HG02642 (cell line): ENCODE measurements around the gene ADAM10.

Source experiments
- ATAC-seq: cut with Tn5 transposase; IDR thresholded peaks from one replicate; pipeline ENCODE4 v1.9.1; 2021; ENCODE audit warnings: mild to moderate bottlenecking; ENCODE audit not compliant: unreplicated experiment, poor library complexity

ADAM10 gene

DNA sequence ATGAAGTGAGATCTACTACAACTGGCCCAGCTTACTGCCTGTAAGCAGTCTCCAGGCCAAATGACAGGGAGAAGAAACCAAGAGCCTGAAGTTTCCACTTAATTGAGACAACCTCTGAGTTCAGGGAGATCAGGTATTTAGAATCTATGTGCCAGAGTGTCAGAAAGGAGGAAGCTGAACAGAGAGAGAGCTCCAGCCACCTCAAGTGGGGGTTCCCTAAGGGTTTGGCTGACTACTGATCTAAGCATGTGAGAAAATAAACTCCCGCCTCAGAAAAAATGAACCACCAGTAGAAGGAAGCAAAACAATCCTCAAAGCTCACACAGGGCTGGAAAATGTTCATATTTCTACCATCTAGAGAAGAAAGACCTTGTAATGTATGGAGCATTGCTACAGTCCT, 25.0 kb downstream of the ADAM10 start:
- ATAC-seq = peak; percentile 74

DNA sequence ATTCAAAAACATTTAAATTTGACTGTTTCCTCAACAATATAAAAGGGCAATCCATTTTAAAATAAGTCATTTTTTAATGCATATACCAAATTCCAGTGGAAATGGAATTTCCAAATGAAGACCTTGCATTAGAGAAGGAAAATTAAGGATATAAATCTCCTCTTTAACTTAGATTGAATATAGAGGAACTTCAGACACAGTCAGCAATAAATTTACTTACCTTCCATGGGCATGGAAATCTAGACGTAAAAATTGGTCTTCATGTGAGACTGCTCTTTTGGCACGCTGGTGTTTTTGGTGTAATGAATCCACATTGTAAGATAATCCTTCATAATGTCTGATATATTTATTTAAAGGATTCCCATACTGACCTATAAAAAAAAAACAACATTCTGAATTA, 32.1 kb downstream of the ADAM10 start:
- no peak for ATAC-seq

DNA sequence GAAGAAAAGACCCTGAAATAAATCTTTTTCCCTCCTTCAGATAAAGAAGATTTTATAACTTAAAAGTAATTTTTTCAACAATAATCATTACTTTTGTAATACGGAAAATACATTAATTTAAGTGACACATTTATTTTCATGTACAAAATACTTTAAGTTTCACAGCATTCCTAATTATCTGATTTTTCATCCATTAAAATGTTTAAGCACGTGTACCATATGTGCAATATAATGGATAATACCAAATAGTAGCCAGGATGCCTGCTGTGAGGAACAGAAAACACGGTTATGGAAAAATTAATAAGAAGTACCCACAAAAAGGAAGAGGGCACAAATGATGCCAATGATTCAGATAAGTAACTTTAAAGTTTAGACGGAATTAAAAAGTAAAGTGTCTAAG, 33.5 kb downstream of the ADAM10 start:
- no peak for ATAC-seq

DNA sequence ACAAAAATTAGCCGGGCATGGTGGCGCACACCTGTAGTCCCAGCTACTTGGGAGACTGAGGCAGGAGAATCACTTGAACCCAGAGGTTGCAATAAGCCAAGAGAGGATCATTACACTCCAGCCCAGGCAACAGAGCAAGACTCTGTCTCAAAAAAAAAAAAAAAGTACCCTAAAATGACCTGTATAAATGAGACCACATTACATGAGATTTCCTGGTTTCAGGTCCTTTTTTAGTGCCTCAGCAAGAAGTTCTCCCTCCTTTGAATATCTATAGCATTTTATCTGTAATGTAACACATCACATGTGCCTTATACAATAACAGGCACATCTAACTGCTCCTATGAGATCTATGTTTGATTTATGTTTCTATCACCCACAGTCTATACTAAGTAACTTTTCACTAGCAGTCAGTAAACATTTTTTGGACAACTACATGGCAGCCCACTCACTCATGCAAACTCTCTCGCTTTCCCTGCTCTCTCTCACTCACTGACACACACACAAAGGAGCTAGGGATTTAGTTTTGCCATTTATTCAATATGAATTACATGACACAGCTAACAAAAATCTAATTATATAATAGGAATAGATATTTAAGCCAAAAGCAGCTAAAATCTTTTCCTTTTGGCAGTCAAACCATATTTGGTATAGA, 34.1 kb downstream of the ADAM10 start:
- no peak for ATAC-seq

DNA sequence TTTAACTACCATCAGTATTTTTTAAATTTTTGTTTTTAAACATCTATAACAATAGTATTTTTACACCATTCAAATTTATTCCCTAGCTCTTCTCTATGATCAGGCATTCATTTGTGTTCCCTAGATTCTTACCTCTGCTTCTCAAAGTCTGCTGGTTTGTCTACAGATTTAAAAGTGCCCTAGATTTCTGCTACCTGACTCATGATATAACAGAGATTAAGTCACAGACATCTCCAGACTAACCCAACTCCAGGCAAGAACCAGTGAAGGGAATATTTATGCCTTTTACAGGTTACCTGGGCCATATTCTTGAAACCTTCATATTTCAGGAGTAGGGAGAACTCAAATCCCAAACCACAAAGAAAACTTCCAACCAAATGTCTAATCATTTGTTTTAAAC, 38.8 kb downstream of the ADAM10 start:
- no peak for ATAC-seq

DNA sequence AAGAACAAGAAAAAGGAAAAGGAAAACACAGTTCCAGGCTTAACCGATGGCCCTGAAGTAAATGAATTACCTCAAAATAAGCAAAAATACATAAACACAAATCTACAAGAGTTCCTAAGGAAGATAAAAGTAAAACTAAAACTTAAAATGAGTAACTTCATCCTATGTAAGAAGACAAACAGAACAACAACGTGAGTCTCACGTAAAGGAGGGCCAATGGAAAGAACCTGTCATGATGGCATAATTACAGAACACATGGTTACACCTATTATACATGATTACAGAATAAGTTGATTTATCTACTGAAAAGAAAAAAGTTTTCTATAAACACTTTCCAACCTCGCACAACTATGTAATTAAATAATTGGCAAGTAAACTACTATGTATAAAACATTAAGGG, 42.1 kb downstream of the ADAM10 start:
- no peak for ATAC-seq

DNA sequence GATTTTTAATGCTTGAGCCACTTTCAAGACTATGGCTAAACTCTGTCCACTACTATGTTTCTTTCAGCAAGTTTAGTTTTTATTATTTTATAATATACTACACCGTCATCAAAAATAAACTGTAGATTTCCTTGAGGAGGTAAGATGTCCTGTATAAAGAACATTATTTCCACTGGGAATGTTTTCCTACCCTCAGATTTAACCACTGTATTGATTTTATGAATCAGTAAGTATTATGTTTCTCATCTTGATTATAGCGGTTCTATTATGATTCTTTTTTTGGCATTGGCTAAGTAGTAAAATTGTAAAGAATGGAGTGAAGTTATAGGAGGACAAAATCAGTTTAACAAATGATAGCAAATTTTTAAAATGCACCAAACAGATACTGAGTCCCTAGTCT, 44.4 kb downstream of the ADAM10 start:
- ATAC-seq = no peak

DNA sequence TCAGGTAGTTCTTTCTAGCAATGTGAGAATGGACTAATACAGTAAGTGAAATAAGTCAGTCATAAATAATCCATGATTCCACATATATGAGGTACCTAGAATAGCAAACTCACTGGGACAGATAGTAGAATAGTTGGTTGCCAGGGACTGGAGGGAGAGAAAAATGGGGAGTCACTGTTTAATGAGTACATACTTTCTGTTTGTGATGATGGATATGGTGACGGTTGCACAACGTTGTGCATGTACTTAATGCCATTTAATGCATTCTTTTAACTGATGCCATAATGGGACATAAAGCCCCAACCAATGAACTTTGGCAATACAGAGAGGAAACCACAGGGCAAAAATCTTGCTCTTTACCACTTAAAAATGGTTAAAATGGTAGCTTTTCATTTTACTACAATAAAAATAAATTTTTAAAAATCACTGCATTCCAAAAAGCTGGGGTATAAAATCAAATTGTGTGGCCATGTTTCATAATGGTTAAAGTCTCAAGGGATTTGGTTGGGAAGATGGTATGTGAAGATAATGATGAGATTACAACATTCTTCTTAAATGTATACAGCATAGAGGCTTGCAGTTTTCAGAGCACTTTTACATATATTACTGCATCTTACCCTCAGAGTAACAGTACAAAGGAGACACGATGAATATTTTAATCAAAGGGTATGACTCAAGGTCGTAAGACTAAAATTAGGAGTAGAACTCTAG, 45.2 kb downstream of the ADAM10 start:
- no peak for ATAC-seq

DNA sequence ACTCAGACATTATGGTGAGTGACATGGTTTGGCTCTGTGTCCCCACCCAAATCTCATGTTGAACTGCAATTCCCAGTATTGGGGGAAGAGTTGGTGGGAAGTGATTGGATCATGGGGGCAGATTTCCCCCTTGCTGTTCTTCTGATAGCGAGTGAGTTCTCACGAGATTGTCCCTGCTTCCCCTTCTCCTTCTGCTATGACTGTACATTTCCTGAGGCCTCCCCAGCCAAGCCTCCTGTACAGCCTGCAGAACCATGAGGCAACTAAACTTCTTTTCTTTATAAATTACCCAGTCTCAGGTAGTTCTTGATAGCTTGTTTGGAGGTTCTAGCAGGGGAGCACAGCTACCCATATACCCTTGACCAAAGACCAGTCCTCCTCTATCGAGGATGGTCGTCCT, 45.9 kb downstream of the ADAM10 start:
- ATAC-seq = no peak

DNA sequence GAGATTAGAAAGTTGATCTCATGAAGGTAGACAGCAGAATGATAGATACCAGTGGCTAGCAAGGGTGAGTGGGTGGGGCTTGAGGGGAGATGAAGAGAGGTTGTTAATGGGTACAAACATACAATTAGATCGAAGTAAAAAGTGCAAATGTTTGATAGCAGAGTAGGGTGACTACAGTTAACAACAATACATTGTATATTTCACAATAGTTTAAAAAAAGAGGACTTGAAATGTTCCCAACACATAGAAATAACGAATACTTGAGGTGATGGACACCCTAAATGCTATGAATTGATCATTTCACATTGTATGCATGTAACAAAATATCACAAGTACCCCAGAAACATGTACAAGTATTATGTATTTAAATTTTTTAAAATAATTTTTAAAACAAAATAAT, 47.3 kb downstream of the ADAM10 start:
- no peak for ATAC-seq

DNA sequence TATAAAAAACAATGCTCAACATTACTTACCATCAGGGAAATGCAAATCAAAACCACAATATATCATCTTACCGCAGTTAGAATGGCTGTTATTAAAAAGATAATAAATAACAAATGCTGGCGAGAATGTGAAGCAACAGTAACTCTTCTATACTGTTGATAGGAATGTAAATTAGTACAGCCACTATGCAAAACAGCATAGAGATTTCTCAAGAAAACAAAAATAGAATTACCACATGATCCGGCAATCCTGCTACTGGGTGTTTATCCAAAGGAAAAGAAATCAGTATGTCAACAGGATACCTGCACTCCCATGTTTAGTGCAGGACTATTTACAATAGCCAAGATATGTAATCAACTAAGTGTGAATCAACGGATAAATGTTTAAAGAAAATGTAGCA, 48.1 kb downstream of the ADAM10 start:
- ATAC-seq = no peak

DNA sequence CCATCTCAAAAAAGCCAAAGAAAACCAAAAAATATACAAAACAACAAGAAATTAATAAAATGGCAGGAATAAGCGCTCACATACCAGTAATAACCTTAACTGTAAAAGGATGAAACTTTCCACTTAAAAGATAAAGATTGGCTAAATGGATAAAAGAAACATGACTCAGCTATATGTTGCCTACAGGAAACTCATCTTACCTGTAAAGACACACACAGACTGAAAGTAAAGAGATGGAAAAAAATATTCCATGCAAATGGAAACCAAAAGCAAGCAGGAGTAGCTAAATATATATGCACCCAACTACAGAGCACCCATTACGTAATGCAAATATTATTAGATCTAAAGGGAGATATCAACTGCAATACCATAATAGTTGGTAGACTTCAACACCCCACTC, 49.7 kb downstream of the ADAM10 start:
- no peak for ATAC-seq

DNA sequence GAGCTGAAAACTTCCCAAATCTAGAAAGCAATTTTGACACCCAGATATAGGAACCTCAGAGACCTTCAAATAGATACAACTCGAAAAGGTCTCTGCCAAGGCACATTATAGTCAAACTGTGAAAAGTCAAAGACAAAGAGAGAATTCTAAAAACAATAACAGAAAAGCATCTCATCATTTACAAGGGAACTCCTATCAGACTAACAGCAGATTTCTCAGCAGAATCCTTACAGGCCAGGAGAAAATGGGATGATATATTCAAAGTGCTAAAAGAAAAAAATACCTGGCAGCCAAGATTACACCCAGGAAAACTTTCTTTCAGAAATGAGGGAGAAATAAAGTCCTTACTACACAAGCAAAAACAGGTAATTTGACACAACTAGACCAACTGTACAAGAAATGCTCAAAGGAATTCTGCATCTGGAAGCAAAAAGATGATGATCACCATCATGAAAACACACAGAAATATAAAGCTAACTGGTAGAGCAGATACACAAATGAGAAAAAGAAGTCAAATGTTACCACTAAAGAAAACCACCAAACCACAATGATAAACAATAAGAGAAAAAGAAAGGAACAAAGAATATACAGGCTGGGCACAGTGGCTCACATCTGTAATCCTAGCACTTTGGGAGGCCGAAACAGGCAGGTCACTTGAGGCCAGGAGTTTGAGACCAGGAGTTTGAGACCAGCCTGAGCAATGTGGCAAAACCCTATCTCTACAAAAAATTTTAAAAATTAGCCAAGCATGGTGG, 50.4 kb downstream of the ADAM10 start:
- no peak for ATAC-seq

DNA sequence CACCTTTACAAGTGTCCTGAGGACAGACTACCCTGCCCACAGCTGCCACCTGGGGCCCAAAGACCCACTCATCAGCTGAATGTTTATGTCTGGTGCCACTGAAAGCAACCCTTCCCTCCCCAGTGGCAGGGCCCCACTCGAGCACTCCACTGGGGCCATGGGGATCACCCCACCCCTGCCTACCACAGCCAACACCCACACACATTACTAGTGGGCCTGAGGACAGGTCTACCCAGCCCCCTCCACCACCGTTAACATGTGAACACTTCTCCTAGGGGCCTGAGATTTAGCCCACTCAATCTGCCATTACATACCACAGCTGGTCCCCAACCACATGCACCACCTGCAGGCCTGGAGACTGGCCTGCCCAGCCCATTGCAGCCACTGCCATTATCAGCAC, 52.3 kb downstream of the ADAM10 start:
- ATAC-seq = no peak

DNA sequence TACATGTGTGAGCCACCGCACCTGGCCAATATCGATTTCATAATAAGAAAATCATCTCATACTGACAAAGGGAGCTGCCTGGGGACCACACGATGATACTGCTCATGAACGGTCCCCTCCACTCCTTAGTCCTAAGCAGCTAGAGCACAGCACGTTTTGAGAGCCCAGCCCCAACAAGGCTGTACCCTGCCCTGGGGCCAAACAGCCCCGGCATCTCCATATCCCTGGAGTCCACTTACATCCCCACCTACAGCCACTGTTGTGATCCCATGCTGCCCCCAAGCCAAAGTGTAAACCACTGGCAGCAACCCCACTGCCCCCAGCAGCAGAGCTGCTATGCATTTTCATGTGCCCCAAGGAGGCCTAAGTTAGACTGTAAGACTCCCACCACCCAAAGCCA, 52.8 kb downstream of the ADAM10 start:
- no peak for ATAC-seq

DNA sequence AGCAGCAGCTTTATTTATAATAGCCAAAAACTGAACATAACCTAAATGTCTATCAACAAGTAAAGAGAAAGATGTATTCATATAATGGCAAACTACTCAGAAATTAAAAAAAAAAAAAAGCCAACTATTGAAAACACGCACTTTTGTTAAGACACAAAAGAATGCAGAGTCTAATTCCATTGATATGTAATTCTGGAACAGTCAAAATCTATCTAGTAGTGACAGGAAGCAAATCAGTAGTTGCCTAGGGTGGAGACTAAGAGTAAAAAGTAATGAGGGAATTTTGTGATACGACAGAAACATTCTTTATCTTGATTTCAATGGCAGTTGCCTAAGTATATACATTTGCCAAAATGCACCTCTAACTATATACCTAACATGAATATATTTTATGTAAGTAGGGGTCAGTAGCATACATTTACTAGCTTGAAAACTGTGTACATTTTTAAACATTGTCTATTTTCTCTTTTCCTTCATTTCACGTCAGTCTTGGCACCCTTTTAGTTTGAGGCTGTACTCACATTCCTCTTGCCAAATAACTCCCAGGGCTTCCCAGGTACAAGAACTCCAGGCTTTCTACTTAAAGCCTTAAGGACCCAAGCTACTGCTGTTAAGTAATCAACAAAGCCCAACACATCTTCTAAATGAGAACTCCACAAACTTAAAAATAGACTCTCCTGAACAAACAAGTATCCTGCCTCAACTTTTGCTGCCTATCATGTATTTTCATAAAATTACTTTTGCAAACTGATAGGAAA, 54.7 kb downstream of the ADAM10 start:
- no peak for ATAC-seq

DNA sequence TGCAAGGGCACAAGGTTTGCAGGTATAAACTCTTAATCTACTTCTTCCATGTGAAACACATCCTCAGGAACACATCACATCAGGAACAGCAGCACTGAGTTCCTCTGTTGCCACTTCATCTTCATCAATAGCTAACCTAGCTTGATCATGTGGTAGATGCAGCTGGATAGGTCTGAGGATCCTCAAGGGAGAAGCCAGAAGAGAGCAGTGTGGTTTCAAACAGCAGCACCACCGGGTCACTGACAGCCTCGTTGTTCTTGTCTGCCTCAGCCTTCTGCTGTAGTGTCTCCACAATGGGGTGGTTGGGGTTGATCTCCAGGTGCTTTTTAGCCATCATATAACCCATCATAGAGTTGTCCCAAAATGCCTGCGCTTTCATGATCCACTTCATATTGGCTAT, 58.8 kb downstream of the ADAM10 start:
- ATAC-seq = no peak

DNA sequence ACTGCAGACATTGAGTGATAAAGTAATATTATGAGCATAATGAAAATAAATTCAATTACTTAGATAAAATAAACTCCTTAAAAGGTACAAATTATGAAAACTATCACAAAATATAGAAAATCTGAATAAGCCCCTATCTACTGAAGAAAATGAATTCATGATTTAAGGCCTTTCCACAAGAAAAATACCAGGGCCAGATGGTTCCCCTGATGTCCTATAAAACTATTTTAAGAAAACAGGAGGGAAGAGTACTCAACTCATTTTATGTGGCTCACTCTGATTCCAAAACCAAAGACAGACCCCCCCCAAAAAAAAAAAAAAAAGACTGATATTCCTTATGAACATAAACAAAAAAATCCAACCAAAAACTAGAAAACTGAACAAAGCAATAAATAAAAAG, 59.9 kb downstream of the ADAM10 start:
- no peak for ATAC-seq

DNA sequence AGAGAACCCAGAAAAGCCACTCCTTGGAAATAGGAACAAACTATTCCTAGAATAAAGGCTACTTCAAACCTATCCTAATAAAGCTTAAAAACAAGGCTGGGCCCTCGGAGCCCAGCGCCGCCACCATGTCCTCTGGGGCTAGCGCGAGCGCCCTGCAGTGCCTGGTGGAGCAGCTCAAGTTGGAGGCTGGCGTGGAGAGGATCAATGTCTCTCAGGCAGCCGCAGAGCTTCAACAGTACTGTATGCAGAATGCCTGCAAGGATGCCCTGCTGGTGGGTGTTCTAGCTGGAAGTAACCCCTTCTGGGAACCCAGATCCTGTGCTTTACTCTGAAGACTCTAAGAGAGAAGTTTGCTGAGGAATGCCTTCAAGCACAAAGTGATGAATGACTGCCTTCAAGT, 63.2 kb downstream of the ADAM10 start:
- no peak for ATAC-seq

DNA sequence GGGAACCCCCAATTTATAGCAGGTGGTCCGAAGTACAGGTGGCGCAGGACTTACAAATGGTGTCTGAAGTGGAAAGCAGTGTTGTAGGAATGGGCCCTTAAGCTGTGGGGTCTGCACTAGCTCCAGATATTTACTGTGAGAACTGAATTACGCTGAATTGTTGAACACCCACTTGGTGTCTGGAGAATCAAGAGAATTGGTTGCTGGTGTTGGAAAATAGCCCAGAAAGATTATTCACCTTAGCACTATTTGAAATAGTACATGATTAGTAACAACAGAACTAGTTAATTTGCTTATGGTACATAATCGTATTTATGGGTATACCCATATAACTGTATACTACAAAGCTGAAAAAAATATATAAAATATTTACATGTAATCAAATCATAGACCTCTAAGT, 64.8 kb downstream of the ADAM10 start:
- no peak for ATAC-seq
